ENCODE results near the gene IRAK1BP1.
"Not testable (repeated sequence)": the region's sequence is repeated elsewhere in the genome, so short reads cannot be mapped to it uniquely, and the experiment has no call there.

DNA sequence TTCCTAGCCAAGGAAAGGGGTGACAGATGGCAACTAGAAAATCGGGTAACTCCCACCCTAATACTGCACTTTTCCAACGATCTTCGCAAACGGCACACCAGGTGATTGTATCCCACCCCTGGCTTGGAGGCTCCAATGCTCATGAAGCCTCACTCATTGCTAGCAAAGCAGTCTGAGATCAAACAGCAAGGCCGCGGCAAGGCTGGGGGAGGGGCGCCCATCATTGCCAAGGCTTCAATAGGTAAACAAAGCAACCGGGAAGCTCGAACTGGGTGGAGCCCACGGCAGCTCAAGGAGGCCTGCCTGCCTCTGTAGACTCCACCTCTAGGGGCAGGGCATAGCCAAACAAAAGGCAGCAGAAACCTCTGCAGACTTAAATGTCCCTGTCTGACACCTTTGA is 53.8 kb downstream of the IRAK1BP1 start:
- TF ChIP-seq, protein P1, sequence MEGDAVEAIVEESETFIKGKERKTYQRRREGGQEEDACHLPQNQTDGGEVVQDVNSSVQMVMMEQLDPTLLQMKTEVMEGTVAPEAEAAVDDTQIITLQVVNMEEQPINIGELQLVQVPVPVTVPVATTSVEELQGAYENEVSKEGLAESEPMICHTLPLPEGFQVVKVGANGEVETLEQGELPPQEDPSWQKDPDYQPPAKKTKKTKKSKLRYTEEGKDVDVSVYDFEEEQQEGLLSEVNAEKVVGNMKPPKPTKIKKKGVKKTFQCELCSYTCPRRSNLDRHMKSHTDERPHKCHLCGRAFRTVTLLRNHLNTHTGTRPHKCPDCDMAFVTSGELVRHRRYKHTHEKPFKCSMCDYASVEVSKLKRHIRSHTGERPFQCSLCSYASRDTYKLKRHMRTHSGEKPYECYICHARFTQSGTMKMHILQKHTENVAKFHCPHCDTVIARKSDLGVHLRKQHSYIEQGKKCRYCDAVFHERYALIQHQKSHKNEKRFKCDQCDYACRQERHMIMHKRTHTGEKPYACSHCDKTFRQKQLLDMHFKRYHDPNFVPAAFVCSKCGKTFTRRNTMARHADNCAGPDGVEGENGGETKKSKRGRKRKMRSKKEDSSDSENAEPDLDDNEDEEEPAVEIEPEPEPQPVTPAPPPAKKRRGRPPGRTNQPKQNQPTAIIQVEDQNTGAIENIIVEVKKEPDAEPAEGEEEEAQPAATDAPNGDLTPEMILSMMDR (IDR thresholded peaks at IDR 0.05), result not testable (repeated sequence)
- TF ChIP-seq EP300 (IDR thresholded peaks at IDR 0.05); POLR2A (IDR thresholded peaks at IDR 0.05; ENCODE audit: low read depth): not testable (repeated sequence)
